HL-60 (cell line): ENCODE measurements around the gene TEDC1.

Experiments used
- DNase-seq, 2 experiments: peaks; one replicate each; pipeline ENCODE4 v3.0.0-alpha.2; 2010 to 2020; ENCODE audit warnings: low read depth in 1 of 2, low spot score in 1 of 2
- H3K27ac ChIP-seq: fragments of 250-450 bp; sonication (Bioruptor Pico); replicated peaks from 2 replicates; pipeline ENCODE4 v1.5.1; 2020; ENCODE audit warnings: mild to moderate bottlenecking, moderate library complexity
- H3K27me3 ChIP-seq: fragments of 250-450 bp; sonication (Bioruptor Pico); 2 replicates; pipeline ENCODE4 v1.5.1; 2021; ENCODE audit warnings: mild to moderate bottlenecking, moderate library complexity; ENCODE audit not compliant: insufficient read depth, poor library complexity, severe bottlenecking
- H3K4me3 ChIP-seq: replicated peaks from 2 replicates; pipeline ENCODE4 v1.5.1; 2011; ENCODE audit warnings: mild to moderate bottlenecking, control low read depth, low read length; ENCODE audit not compliant: insufficient read depth
- CTCF ChIP-seq: IDR thresholded peaks from one replicate; pipeline ENCODE4 v1.5.1; 2011; ENCODE audit warnings: low read length, control low read depth, inconsistent platforms; ENCODE audit not compliant: insufficient read depth
- GABPA ChIP-seq: IDR thresholded peaks from 2 replicates; pipeline ENCODE4 v1.6.1; 2012; ENCODE audit warnings: low read depth
- POLR2AphosphoS5 ChIP-seq: IDR thresholded peaks from 2 replicates; pipeline ENCODE4 v1.6.1; 2012; ENCODE audit warnings: low read depth
- REST ChIP-seq: IDR thresholded peaks from 2 replicates; pipeline ENCODE4 v1.6.1; 2012; ENCODE audit warnings: low read depth; ENCODE audit not compliant: insufficient replicate concordance
- SPI1 ChIP-seq: IDR thresholded peaks from 2 replicates; pipeline ENCODE4 v1.6.1; 2012; ENCODE audit warnings: low read depth, mild to moderate bottlenecking, borderline replicate concordance

TEDC1 gene

GRCh38 chr14:105487449-105487985 is 3.5 kb upstream of the TEDC1 start:
- peaks cover 16% of the 10 kb centered on the region for H3K27me3 ChIP-seq
- peak; percentile 57 to 75 for DNase-seq
- H3K27ac ChIP-seq: 0 out of 2 replicates have a peak overlapping the region, but pooled peaks have one; percentile 20
- TF ChIP-seq SPI1 (peak; percentile 92), POLR2AphosphoS5 (peak; percentile 21; the same call in 1 of the 2 replicates), GABPA (no peak)
- H3K4me3 ChIP-seq: peak overlapping the region; percentile 38

- no peak for DNase-seq
- Histone ChIP-seq H3K27ac (0 out of 2 replicates have a peak overlapping the region, but pooled peaks have one; percentile 20), H3K4me3 (peak overlapping the region; percentile 38; the same call in 1 of the 2 replicates), H3K27me3 (peaks cover 16% of the 10 kb centered on the region)
- TF ChIP-seq GABPA (no peak), REST (no peak), POLR2AphosphoS5 (no peak), CTCF (no peak)
These were observed 2.9 kb upstream of the TEDC1 start for GRCh38 chr14:105487986-105488777.

- H3K27me3 ChIP-seq: peaks cover 16% of the 10 kb centered on the region
- DNase-seq: no peak
- H3K27ac ChIP-seq: peak overlapping the region; percentile 80; the same call in 1 of the 2 replicates
- no peak overlapping the region for H3K4me3 ChIP-seq
- TF ChIP-seq SPI1: no peak
- no peak for TF ChIP-seq REST
- no peak for TF ChIP-seq POLR2AphosphoS5
These were observed 2.1 kb upstream of the TEDC1 start for GRCh38 chr14:105488781-105489541.

- peaks cover 16% of the 10 kb centered on the region for H3K27me3 ChIP-seq
These were observed 1.3 kb upstream of the TEDC1 start for GRCh38 chr14:105489542-105490266.

More at GRCh38 chr14:105489542-105490266, 1.3 kb upstream of the TEDC1 start:
- Histone ChIP-seq H3K27ac (peak overlapping the region; percentile 80), H3K4me3 (peak overlapping the region; percentile 49)
- DNase-seq: peak; percentile 72 to 88
- peak; percentile 61 for TF ChIP-seq CTCF
- no peak for TF ChIP-seq GABPA
- peak; percentile 51; the same call in 1 of the 2 replicates for TF ChIP-seq POLR2AphosphoS5
- TF ChIP-seq REST: no peak
